ENCODE results near the gene CRYGN. TPM values are rescaled to one million over a fixed set of nuclear protein-coding genes. Genes with fewer than 3 reads are reported as not detected.

CRYGN gene
- total RNA-seq, 2 donors from 2014 or later = 0.35 TPM; not detected in 1

DNA sequence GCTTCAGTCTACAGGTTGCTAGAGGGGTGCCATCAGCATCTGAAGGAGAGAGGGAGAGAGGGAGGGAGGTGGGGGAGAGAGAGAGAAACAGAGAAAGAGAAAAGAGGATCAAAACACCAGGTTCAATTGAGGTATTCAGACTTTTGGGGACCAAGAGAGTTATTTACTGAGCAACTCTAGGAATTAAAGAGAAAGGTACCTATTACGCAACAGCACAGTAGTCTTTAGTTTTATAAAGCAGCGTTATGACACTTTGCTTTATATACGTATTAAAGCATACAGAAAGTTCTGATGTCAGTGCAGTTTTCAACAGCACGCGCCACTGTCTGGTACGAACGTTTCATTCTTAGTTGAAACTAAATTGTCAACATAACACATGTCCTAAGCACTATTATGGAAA, 37.9 kb upstream of the CRYGN start:
- ATAC-seq (ENCODE audit: insufficient number of reproducible peaks, low FRiP score, low read depth) (no peak), DNase-seq (ENCODE audit: low spot score) (no peak)
- Histone ChIP-seq H3K36me3 (peaks cover 7% of the 10 kb centered on the region), H3K4me1 (ENCODE audit: control insufficient read depth in 1 of 2, low read depth in 2 of 2) (no peaks in the 10 kb centered on the region), H3K4me3 (no peak overlapping the region), H3K27me3 (replicated peaks; ENCODE audit: insufficient read depth) (no peaks in the 10 kb centered on the region), H3K9me3 (no peaks in the 10 kb centered on the region), H3K27ac (no peak overlapping the region)
- TF ChIP-seq, protein P1, sequence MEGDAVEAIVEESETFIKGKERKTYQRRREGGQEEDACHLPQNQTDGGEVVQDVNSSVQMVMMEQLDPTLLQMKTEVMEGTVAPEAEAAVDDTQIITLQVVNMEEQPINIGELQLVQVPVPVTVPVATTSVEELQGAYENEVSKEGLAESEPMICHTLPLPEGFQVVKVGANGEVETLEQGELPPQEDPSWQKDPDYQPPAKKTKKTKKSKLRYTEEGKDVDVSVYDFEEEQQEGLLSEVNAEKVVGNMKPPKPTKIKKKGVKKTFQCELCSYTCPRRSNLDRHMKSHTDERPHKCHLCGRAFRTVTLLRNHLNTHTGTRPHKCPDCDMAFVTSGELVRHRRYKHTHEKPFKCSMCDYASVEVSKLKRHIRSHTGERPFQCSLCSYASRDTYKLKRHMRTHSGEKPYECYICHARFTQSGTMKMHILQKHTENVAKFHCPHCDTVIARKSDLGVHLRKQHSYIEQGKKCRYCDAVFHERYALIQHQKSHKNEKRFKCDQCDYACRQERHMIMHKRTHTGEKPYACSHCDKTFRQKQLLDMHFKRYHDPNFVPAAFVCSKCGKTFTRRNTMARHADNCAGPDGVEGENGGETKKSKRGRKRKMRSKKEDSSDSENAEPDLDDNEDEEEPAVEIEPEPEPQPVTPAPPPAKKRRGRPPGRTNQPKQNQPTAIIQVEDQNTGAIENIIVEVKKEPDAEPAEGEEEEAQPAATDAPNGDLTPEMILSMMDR (IDR thresholded peaks at IDR 0.05) = no peak

DNA sequence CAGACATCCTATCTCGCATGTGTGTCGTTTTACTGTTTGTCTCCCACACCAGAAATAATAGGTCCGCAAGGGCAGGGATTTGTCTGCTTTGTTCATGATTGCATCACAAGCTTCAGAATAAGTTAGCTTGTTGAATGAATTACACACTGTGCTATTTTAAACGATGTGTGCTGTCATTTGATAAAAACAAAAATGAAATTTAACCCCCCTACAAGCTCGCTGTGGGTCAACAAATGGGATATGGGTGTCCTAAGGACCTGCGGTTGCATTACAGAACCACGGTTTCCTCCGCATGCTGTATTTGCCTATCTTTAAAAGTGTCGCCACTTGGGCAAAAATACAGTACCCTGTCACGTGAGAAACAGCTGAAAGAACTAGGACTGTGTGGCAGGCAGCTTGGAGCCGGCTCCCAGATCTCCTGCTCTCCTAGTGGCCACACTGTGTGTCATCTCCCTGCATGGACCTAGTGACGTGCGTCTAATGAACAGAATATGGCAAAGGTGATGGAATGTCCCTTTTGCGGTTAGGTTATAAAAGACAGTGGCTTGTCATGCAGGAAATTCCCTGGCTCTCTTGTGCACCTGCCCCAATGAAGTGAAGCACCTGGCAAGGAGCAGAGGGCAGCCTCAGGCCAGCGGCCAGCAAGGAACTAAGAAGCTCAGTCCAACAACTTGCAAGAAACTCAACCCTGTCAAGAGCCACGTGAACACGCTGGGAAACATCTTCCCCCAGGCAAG, 32.9 kb upstream of the CRYGN start:
- Histone ChIP-seq H3K36me3 (peaks cover 42% of the 10 kb centered on the region), H3K9me3 (no peaks in the 10 kb centered on the region), H3K27ac (no peak overlapping the region), H3K4me3 (no peak overlapping the region), H3K4me1 (ENCODE audit: control insufficient read depth in 1 of 2, low read depth in 2 of 2) (no peaks in the 10 kb centered on the region), H3K27me3 (replicated peaks; ENCODE audit: insufficient read depth) (no peaks in the 10 kb centered on the region)
- ATAC-seq (ENCODE audit: insufficient number of reproducible peaks, low FRiP score, low read depth) (no peak), DNase-seq (ENCODE audit: low spot score) (no peak)
- TF ChIP-seq, protein P1 (IDR thresholded peaks at IDR 0.05) = no peak

- Histone ChIP-seq H3K36me3 (peaks cover 57% of the 10 kb centered on the region), H3K9me3 (no peaks in the 10 kb centered on the region), H3K4me1 (ENCODE audit: control insufficient read depth in 1 of 2, low read depth in 2 of 2) (no peaks in the 10 kb centered on the region), H3K27me3 (replicated peaks; ENCODE audit: insufficient read depth) (no peaks in the 10 kb centered on the region), H3K27ac (no peak overlapping the region), H3K4me3 (no peak overlapping the region)
- TF ChIP-seq, protein P1 (IDR thresholded peaks at IDR 0.05) = no peak
- no peak for ATAC-seq (ENCODE audit: insufficient number of reproducible peaks, low FRiP score, low read depth)
- DNase-seq (ENCODE audit: low spot score) = no peak
Measured at GRCh38 chr7:151470711-151471110, 30.8 kb upstream of the CRYGN start.

DNA sequence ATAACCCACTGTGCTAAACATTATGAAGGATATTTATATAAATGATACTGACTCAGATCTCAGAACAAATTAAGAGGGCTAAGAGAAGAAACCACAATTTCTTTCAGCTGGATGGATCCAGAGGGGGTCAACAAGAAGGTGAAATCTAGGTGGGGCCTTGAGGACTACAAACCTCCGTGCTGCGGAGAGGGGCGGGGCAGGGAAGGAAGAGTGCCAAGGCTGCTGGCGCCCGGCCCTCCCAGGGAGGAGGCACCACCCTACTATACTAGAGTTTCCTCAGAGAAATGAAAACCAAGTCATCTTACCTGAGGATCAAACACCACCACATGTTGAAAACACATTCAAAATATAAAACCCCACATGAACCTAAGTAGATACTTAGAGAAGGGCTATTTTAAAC, 29.3 kb upstream of the CRYGN start:
- TF ChIP-seq, protein P1 (IDR thresholded peaks at IDR 0.05) = no peak
- no peak for ATAC-seq (ENCODE audit: insufficient number of reproducible peaks, low FRiP score, low read depth)
- no peaks in the 10 kb centered on the region for H3K4me1 ChIP-seq (ENCODE audit: control insufficient read depth in 1 of 2, low read depth in 2 of 2)
- no peak overlapping the region for H3K27ac ChIP-seq
- H3K27me3 ChIP-seq (replicated peaks; ENCODE audit: insufficient read depth) = no peaks in the 10 kb centered on the region
- no peak for DNase-seq (ENCODE audit: low spot score)
- peaks cover 67% of the 10 kb centered on the region for H3K36me3 ChIP-seq
- H3K9me3 ChIP-seq = no peaks in the 10 kb centered on the region
- no peak overlapping the region for H3K4me3 ChIP-seq

DNA sequence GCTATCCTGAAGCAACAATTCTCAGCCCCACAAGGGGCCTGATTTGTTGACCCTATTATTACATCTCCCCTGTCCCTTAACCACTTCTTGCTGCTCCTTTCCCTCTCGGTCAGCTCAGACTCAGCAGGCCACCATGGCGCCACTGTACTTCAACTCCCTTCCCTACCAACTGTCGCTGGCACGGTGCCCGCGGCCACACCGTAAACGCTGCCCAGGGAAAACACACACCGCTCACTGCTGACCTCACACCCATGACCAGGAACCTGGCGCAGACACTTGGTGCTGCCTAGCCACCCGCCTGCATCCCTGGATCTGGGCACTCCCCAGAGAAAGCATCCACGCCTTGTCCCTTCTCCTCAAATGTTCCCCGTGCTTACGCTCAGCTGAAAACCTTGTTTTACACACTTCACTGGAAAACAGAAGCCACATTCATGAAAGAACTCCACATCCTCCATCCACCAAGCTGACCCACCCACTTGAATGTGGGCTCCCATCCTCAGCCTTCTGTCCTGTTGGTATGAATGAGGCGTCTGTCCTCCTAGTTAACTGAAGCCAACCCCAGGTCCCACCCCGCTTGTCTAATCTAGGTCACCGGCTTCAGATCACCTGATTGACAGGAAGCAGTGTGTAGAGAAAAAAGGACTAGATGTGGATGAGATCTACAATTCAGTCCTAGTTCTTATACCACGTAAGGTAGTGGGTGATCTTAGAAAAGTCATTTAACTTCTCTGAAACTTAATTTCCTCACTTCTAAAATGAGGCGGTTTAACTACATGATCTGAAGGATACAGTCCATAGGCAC, 28.5 kb upstream of the CRYGN start:
- peaks cover 67% of the 10 kb centered on the region for H3K36me3 ChIP-seq
- no peak overlapping the region for H3K4me3 ChIP-seq
- TF ChIP-seq, protein P1 (IDR thresholded peaks at IDR 0.05) = no peak
- no peaks in the 10 kb centered on the region for H3K9me3 ChIP-seq
- no peak for DNase-seq (ENCODE audit: low spot score)
- H3K4me1 ChIP-seq (ENCODE audit: control insufficient read depth in 1 of 2, low read depth in 2 of 2) = no peaks in the 10 kb centered on the region
- H3K27ac ChIP-seq = no peak overlapping the region
- H3K27me3 ChIP-seq (replicated peaks; ENCODE audit: insufficient read depth) = no peaks in the 10 kb centered on the region
- no peak for ATAC-seq (ENCODE audit: insufficient number of reproducible peaks, low FRiP score, low read depth)

Data from thoracic aorta (tissue), 2 donors.